Islet of Langerhans (tissue), 1 donor: ENCODE measurements around the gene WIPF1.

Source experiments
- FAIRE-seq: peaks from one replicate; lab custom pipeline; 2011; peaks lifted over from hg19 to GRCh38; lab: Jason Lieb, UNC

Gene WIPF1

DNA sequence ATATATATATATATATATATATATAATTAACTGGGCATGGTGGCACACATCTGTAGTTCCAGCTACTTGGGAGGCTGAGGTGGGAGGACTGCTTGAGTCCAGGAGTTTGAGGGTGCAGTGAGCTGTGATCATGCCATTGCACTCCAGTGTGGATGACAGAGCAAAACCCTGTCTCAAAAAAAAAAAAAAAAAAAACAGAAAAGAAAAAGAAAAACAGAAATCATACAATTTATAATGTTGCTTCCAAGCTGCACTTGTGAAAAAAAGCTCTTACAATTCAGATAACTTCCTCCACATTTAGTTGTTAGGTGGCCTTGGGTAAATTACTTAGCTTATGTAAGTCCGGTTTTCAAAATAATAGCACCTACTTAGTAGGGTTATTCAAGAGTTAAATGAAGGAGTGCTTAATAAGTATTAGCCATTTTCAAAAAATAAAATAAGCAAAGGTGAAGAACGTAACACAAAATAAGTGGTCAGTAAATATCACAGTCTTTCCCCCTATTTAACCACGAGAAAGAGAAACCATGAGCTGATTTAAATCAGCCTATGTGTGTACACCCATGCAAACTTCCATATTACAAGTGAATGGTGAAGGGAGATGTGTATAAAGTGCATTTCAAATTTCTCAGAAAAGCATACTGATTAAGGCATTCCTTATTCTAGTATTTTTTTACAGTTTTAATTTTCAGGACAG lies 2.3 kb downstream of the WIPF1 start:
- FAIRE-seq: peak; percentile 24

DNA sequence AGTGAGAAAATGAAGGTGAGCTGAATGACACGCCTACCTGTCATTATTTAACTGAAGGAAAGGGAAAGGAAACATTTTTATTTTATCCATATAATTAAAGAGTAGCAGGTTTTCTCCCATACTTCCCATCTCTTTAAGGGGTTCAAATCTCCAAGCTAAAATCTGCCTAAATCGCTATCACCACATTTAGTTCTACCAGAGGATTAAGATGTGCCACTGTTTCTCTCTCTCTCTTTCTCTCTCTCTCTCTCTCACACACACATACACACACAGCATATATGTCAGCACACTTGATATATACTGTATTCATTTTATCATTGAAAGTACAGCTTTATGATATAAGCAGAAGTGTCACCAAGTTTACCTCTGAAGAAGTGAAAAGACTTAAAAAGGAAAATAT lies 3.1 kb downstream of the WIPF1 start:
- FAIRE-seq: no peak

DNA sequence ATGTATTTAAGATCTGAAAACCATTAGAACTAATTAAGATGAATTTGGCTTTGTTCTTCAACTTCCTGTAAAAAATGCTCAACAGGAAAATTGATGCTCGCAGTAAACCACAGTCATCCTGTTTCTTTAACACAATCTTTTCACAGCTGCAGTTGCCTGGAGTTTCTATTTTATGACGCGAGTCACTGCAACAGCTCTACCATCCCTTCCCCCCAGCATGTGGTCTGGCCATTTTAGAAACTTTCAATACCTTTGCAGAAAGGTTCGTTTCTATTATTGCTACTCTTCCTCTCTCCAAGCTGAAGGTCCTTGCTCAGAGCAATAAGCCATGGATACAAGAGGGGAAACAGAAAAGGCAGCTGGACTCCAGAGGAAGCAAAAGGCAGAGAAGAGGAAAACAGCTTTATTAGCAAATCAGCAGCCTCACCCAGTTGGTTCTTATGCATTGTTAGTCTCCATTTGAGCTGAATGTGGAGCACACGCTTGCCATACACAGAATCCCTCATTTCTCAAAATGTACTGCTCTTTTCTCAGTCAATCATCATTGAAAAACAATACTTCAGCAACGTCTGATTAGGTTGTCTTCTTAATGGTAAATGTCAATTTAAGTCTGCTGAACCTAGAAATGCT lies 3.9 kb downstream of the WIPF1 start:
- no peak for FAIRE-seq

DNA sequence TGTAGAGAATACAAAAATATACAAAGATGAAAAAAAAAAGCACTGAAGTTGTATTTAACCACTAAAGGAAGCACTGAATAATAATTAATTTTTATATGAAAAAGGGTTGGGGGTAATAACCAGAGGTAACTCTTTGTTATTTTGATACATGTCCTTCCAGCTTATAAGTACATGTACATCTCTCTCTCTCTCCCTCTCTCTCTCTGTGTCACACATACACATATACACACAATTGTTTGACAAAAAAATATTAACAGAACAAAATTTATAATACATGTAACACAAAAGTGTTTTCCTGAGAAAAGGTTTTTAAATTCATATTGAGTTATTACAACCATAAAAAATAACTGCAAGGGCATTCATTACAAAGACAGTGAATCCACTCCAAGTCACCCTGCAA lies 4.6 kb downstream of the WIPF1 start:
- FAIRE-seq: no peak

DNA sequence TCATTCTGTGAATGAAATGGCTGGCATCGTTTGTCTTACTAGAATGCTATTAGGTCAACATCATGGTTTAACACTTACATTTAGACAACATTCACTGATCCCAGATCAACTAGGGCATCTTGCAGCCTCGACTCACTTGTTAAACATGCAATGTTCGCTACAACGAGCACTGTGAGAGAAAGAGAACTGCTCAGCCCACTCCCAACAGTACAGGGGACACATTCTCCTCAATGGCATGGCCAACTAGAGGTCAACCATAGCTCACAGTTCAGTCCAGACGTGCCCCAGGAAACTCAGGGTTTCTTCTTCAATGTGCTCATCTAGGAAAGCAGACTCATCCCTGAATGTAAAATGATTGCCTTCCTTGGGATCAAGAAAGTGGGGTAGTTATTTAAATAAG lies 5.9 kb downstream of the WIPF1 start:
- FAIRE-seq: no peak

DNA sequence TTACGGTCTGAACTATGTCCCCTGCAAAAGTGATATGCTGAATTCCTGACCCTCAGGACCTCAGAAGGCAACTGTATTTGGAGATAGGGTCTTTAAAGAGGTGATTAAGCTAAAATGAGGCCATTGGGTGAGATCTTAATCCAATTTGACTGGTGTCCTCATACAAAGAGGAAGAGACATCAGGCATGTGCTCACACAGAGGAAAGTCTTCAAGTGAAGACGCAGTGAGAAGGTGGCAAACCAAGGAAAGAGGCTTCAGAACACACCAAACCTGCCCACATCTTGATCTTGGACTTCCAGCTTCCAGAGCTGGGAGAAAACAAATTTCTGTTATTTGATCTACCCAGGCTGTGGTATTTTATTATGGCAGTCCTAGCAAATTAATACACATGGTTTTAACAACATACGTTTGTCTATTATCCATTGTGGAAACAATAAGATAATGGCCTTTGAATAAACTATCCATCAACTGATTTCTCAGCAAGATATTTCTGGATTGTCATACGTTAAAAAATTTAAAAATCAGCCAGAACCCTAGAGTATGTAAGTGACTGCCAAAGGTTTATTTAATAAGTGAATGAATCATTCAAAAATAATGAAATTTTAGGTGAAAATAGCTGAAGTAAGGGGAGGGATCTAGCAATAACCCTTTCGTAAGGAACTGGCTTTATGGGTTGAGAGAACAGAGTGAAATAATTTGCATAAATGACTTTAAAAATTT lies 6.5 kb downstream of the WIPF1 start:
- FAIRE-seq: no peak

DNA sequence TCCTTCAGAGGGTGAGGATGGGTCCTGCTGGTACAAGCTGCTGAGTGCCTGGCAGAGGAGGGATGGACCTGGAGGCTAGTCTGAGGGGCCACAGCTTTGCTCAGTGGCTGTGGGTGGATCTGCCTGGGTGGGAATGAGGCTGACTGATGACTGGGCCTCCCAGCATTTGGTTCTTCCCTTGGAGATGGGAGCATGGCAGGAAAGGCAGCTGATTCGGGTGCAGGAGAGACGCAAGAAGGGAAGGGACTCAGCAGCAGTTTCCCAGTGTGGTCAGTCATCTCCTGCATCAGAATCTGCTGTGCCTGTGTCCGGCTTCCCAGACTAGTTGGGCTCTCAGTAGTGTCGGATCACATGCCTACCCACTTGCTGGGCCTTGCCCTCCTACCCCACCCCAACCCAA lies 7.3 kb downstream of the WIPF1 start:
- no peak for FAIRE-seq

DNA sequence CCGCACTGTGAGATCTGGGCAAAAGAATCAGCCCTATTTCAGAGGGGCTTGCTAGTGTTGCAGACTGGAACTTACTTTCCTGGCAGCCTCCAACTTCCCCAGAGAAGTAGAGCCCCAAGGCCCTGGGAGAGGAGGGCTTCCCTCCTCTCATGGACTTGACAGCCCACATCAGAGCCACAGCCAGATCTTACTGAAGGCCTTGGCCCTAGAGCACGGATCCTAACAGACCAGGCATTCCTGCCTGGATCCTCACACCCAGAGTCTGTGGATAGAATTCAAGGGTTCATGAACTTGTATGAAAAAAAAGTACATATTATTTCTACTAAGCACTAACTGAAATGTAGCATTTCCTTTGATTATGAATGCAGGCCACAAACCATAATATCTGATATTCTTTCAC lies 8.3 kb downstream of the WIPF1 start:
- no peak for FAIRE-seq

DNA sequence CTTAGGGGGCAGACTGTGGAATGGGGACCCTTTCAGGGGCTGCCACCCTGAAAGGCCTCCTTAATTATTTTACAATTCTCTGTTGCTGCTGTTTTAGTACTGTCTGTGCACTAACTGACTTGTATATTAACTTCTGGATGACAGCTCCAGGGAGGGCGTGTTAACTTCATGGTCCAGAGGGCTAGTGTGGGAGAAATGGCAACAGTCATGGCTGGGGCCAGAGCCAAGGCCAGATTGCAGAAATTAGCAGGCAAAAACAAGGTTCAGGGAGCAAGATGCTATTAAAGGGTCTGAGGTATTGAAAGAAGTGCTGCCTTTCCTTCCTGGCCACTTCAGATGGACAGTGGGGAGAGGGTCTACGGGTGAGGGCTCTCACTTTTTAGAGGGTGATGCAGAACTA lies 9.1 kb downstream of the WIPF1 start:
- FAIRE-seq: no peak

DNA sequence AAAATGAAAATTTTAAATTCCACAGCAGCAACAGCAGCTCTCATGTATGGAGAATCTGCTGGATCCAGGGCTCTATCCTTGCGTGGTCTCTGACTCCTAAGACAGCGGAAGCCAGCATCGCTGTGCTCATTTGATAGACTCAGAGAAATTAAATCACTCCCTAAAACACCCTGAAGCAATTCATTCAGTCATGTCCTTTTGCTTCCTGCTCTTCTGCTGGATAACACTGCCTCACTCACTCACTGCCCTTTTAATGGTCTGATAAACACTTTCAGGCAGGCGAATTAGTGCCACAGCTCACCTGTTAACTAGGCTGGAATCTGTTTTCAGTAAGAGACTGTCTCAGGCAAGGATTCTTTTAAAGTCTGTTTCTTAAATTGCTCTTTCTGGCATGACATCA lies 10.0 kb downstream of the WIPF1 start:
- no peak for FAIRE-seq

DNA sequence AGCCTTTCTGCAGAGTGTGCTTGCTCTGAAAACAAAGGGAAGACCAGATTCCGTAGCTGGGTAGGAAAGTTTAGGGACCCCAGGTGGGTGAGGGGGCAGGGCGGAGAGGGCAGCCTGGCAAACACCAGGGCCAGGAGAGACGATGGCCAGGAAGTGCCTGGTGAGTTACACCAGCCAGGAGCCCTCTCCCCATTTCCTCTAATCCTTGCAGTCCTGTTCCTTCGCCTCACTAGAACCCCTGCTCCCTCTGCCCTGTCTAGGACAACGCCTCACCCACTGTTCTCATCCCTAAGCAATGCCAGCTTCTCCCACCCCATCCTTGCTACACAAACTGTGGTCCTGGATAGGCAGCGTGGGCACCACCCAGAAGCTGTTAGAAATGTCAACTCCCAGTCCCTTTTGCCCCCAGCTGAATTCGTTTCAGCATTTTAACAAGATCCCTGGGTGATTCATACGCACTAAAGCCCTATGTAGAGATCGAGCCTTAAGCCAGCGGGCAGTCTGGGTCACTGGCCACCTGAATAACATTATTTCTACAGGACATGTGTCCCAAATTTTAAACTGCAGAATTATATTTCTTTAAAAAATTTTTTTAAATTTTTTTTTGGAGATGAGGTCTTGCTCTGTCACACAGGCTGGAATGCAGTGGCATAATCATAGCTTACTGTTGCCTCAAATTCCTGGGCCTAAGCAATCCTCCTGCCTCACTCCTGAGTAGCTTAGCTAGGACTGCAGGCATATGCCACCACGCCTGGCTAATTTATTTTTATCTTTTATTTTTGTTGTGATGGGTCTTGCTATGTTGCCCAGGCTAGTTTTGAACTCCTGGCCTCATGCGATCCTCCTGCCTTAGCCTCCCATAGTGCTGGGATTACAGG lies 10.9 kb downstream of the WIPF1 start:
- no peak for FAIRE-seq

DNA sequence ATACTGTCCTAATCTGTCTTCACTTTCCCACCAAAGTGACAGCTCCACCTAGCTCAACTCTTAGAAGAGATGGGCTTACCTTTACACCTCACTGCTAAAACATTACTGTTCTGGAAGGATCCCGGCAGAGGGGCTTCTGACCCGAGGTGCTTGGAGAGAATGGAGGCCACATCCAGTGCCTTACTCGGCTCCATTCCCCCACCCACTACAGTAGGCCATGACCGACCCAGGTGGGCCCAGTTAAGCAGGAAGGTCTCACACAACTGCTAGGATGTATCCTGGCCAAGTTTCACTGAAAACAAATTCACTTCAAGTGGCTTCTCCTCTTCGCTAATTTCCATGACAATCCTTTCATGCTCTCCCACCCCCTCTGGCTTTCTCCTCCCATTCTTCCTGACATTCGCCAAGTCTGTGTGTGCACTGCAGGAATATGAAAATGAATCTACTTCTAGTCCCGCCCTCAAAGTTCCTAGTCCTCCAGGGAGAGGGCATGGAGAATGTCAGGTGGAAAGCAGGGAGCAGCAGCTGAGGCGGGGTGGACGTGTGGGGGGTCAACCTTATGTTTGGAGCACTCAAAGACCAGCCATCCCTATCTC lies 11.8 kb downstream of the WIPF1 start:
- no peak for FAIRE-seq

DNA sequence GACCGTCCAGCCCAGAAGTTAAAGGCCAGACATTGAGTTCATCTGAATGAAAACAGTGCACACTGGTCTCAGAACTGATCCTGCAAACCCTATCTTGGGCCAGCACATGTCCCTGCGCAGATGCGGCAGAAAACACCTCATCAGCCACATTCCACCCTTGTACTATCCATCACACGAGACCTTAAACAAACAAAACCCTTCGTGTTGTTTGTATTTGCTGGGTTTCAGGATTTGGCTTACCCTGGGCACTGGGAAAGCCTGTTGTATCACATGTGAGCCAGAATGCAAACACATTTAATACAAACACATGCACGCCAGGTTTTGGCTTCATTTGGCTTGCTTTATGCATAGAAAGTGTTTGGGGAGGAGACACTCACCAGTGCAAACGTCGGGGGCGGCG lies 12.5 kb downstream of the WIPF1 start:
- no peak for FAIRE-seq

DNA sequence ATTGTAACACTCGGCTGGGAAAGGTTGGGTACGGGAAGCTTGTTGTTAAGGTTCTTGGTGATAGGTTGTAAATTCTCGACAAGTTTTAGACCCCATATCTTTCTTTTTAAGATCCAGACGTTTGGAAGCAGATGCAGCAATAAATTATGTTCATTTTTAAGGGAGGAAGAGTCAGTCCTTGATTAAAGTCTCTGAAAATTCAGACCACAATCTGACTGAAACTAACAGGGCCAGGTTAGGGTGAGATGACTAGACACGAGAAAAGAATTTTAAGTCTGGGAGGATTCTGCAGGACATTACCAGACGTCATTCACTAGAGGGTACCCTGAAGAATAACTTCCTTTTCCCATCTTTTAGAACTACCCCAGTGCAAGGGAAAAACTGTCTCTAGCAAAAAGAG lies 16.1 kb downstream of the WIPF1 start:
- no peak for FAIRE-seq

DNA sequence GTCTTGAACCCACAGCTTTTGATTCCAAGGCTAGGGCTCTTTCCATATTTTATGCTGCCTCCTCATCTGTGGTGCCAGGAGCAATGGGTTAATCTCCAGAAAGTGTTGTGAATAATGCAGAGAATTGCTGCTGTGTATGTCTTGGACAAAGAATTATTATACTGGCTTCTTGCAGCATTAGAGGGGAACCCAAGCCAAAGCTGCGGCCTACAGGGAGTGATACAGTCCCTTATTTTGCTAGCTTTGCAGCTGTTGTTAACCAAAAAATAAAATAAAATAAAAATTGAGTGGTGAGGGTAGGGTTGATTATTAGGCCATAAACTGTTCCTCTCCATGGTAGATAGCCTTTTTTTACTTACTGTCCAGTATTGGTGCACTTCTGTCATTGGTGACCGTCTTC lies 16.7 kb downstream of the WIPF1 start:
- no peak for FAIRE-seq

DNA sequence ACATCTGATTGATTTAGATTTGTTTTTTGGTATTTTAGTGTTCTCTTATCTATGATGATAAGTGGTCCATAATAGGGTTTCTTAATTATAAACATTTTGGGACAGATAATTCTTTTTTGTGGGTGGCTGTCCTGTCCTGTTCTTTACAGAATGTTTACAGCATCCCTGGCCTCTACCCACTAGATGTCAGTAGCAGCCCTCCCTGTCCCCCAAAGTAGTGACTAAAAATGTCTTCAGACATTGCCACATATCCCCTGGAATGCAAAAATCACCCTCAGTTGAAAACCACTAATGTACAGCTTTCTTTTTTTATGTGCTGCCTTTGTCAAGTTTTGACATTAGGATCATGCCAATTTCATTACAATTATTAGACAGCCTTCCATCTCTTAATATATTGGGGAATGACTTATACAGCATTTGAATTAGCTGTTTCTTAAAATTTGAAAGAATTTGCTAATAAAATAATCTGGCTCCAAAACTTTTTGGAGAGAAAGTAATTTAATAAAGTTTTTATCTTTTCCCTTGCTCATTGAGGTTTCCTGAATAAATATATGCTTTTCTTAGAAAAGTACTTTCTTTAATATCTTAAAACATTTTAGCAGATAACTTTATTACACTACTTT lies 19.5 kb downstream of the WIPF1 start:
- FAIRE-seq: no peak

DNA sequence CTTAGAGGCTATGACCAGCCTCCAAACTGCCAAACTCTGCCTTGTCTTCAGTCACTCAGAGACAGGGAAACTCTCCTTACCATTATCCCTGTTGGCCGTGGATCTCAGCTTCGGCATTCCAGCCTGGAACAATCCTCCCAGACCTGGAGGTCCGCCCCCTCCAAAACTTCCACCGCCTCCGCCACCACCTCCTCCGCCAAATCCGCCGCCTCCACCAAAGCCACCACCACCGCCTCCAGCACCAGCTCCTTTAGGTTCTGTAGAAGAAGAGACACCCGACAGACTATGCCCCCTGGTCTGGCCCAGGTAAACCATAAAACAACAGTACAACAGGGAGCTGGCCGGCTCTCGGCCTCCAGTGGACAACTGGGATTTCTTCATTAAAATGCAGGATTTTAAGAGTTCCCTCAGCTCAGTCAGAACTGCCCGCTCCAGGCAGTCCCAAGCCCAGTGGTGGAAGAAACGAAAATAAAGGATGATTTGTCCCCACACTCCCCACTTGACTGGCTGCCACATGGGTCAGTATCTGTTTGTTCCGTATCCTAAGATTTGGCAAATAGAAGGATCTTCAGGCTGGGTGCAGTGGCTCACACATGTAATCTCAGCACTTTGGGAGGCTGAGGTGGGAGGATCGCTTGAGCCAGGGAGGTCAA lies 22.4 kb downstream of the WIPF1 start:
- no peak for FAIRE-seq

DNA sequence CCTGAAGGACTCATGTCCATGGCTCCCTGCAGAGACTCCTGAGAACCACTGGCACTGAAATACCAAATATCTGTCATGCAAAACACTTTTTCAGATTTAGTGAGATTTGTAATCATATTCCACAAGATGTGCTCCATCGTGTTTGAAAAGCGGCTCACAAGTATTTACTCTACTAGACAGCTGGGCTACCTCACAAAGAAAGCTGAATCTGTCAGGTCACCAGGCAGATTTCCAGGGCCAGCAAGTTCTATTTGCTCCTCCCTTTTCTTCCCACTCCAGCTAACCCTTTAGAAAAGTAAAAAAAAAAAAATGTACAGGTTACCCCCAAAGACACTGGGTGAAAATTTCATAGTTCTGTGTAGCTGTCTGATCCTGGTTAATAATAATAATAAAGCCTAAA lies 22.9 kb downstream of the WIPF1 start:
- FAIRE-seq: no peak

DNA sequence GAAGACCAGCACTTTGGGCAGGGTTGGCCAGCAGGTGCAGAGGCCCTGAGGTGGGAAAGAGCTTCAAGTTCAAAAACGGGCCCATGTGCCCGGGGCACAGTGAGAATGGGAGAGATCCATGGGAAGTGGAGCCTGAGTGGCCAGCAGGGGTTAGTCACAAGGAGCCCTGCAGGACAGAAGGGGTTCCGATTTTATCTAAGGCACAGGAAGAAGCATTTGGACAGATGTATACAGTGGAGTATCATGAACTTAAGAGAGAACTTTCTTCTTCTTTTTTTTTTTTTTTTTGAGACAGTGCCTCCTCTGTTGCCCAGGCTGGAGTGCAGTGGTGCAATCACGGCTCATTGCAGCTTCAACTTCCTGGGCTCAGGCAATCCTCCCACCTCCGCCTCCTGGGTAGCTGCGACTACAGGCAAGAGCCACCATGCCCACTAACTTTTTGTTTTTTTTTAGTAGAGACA lies 24.0 kb downstream of the WIPF1 start:
- FAIRE-seq: no peak

DNA sequence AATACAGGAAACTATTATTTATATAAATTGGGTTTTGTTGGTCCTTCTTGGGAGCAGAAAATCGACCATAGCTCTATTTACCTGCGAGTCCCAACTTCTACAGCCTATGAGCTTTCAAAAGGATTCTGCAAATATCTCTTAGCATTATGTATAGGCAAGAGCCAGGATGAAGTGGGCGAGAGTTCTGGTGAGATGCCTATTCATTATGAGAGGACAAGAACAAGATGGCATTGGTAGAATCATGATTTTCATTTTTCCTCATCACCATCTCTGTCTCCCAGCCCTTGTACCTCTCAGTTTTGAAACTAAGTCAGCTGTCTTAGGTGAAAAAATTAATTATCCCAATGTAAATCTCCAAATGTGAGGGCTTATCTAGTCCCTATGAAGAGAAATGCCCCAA lies 25.0 kb downstream of the WIPF1 start:
- FAIRE-seq: no peak

DNA sequence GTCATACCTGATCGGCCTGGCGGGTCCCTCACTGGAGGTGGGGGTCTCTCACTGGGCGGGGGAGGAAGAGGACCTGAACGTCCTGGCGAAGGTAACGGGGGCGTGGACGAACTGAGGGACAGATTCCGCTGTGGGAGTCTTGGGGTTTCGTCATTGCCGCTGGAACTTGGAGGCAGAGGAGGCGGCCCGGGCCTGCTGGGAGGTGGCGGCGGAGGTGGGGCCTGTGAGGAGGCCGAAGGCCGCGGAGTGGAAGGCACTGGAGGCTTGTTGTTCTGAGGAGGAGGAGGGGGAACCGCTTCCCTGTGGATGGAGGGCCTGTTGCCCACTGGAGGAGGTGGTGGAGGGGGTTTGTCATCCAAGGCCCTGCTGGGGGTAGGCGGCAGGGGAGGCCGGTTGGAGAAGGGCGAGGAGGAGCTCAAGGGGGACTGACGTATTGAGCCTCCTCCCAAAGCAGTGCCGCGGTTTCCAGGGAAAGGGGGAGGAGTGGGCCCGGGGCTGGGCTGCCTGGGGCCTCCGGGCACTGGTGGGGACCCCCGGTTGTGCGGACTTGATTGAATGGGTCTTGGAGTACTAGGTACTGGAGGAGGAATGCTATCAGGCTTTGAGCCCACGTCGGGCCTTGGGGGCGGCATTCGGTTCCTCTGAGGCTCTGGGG lies 25.8 kb downstream of the WIPF1 start:
- no peak for FAIRE-seq
